ENCODE data around the gene SEC14L5. TPM values are rescaled to one million over a fixed set of nuclear protein-coding genes. Genes with fewer than 3 reads are reported as not detected.

The SEC14L5 gene
- total RNA-seq, 1 donor, result under 0.01 TPM

- no peaks in the 10 kb centered on the region for H3K36me3 ChIP-seq (ENCODE audit: insufficient read depth, low read length)
- H3K27ac ChIP-seq (ENCODE audit: low read depth, low read length), result no peak overlapping the region
- no peak overlapping the region for H3K4me2 ChIP-seq (ENCODE audit: insufficient read depth, low read length)
- no peaks in the 10 kb centered on the region for H3K9me3 ChIP-seq (ENCODE audit: low read depth, low read length)
- no peak for DNase-seq (ENCODE audit: insufficient read length, low spot score, missing footprints)
- H2AFZ ChIP-seq (ENCODE audit: low read length), result no peak overlapping the region
- H3K4me3 ChIP-seq (ENCODE audit: insufficient read depth, low read length), result no peak overlapping the region
- TF ChIP-seq CTCF (IDR thresholded peaks at IDR 0.05; ENCODE audit: extremely low read depth, low read depth, low read length), result no peak
- H4K20me1 ChIP-seq (ENCODE audit: insufficient read depth, low read length), result no peaks in the 10 kb centered on the region
- peaks cover 18% of the 10 kb centered on the region for H3K4me1 ChIP-seq (ENCODE audit: insufficient read depth, low read length)
- H3K79me2 ChIP-seq (ENCODE audit: insufficient read depth, low read length), result no peaks in the 10 kb centered on the region
- H3K27me3 ChIP-seq (ENCODE audit: insufficient read depth, low read length), result no peaks in the 10 kb centered on the region
Measured at GRCh38 chr16:4911970-4912386, 46.2 kb upstream of the SEC14L5 start.

GRCh38 chr16:4913130-4913773 lies 44.9 kb upstream of the SEC14L5 start:
- H3K79me2 ChIP-seq (ENCODE audit: insufficient read depth, low read length), result no peaks in the 10 kb centered on the region
- DNase-seq (ENCODE audit: insufficient read length, low spot score, missing footprints), result peak; percentile 43
- no peak overlapping the region for H3K27ac ChIP-seq (ENCODE audit: low read depth, low read length)
- no peak overlapping the region for H2AFZ ChIP-seq (ENCODE audit: low read length)
- H4K20me1 ChIP-seq (ENCODE audit: insufficient read depth, low read length), result no peaks in the 10 kb centered on the region
- TF ChIP-seq CTCF (IDR thresholded peaks at IDR 0.05; ENCODE audit: extremely low read depth, low read depth, low read length), result no peak
- H3K4me1 ChIP-seq (ENCODE audit: insufficient read depth, low read length), result peaks cover 24% of the 10 kb centered on the region
- H3K4me2 ChIP-seq (ENCODE audit: insufficient read depth, low read length), result no peak overlapping the region
- no peaks in the 10 kb centered on the region for H3K36me3 ChIP-seq (ENCODE audit: insufficient read depth, low read length)
- H3K4me3 ChIP-seq (ENCODE audit: insufficient read depth, low read length), result no peak overlapping the region
- H3K9me3 ChIP-seq (ENCODE audit: low read depth, low read length), result no peaks in the 10 kb centered on the region
- H3K27me3 ChIP-seq (ENCODE audit: insufficient read depth, low read length), result no peaks in the 10 kb centered on the region

GRCh38 chr16:4913774-4914525 lies 44.2 kb upstream of the SEC14L5 start:
- Histone ChIP-seq H4K20me1 (ENCODE audit: insufficient read depth, low read length) (no peaks in the 10 kb centered on the region), H2AFZ (ENCODE audit: low read length) (no peak overlapping the region), H3K79me2 (ENCODE audit: insufficient read depth, low read length) (no peaks in the 10 kb centered on the region), H3K36me3 (ENCODE audit: insufficient read depth, low read length) (no peaks in the 10 kb centered on the region), H3K4me3 (ENCODE audit: insufficient read depth, low read length) (no peak overlapping the region), H3K27ac (ENCODE audit: low read depth, low read length) (no peak overlapping the region), H3K4me1 (ENCODE audit: insufficient read depth, low read length) (peaks cover 24% of the 10 kb centered on the region), H3K9me3 (ENCODE audit: low read depth, low read length) (no peaks in the 10 kb centered on the region), H3K4me2 (ENCODE audit: insufficient read depth, low read length) (no peak overlapping the region), H3K27me3 (ENCODE audit: insufficient read depth, low read length) (peaks cover under 1% of the 10 kb centered on the region)
- TF ChIP-seq CTCF (IDR thresholded peaks at IDR 0.05; ENCODE audit: extremely low read depth, low read depth, low read length), result no peak
- DNase-seq (ENCODE audit: insufficient read length, low spot score, missing footprints), result peak; percentile 76

- no peak overlapping the region for H2AFZ ChIP-seq (ENCODE audit: low read length)
- H3K27me3 ChIP-seq (ENCODE audit: insufficient read depth, low read length), result peaks cover 3% of the 10 kb centered on the region
- H3K79me2 ChIP-seq (ENCODE audit: insufficient read depth, low read length), result no peaks in the 10 kb centered on the region
- H3K36me3 ChIP-seq (ENCODE audit: insufficient read depth, low read length), result no peaks in the 10 kb centered on the region
- H3K9me3 ChIP-seq (ENCODE audit: low read depth, low read length), result no peaks in the 10 kb centered on the region
- DNase-seq (ENCODE audit: insufficient read length, low spot score, missing footprints), result peak; percentile 47
- H3K4me3 ChIP-seq (ENCODE audit: insufficient read depth, low read length), result no peak overlapping the region
- H3K4me2 ChIP-seq (ENCODE audit: insufficient read depth, low read length), result no peak overlapping the region
- H3K27ac ChIP-seq (ENCODE audit: low read depth, low read length), result peak overlapping the region; percentile 16
- H3K4me1 ChIP-seq (ENCODE audit: insufficient read depth, low read length), result peaks cover 24% of the 10 kb centered on the region
- no peaks in the 10 kb centered on the region for H4K20me1 ChIP-seq (ENCODE audit: insufficient read depth, low read length)
- no peak for TF ChIP-seq CTCF (IDR thresholded peaks at IDR 0.05; ENCODE audit: extremely low read depth, low read depth, low read length)
Measured at GRCh38 chr16:4914528-4915225, 43.5 kb upstream of the SEC14L5 start.

Data from osteoblast (primary cell).